GM18519 (cell line): ENCODE measurements around the gene SMO.
"Not testable (repeated sequence)": the region's sequence is repeated elsewhere in the genome, so short reads cannot be mapped to it uniquely, and the experiment has no call there.

ENCODE experiments used
- ATAC-seq: cut with Tn5 transposase; IDR thresholded peaks from one replicate; pipeline ENCODE4 v1.9.1; 2021; ENCODE audit warnings: mild to moderate bottlenecking, moderate library complexity; ENCODE audit not compliant: unreplicated experiment, low FRiP score

Gene SMO

DNA sequence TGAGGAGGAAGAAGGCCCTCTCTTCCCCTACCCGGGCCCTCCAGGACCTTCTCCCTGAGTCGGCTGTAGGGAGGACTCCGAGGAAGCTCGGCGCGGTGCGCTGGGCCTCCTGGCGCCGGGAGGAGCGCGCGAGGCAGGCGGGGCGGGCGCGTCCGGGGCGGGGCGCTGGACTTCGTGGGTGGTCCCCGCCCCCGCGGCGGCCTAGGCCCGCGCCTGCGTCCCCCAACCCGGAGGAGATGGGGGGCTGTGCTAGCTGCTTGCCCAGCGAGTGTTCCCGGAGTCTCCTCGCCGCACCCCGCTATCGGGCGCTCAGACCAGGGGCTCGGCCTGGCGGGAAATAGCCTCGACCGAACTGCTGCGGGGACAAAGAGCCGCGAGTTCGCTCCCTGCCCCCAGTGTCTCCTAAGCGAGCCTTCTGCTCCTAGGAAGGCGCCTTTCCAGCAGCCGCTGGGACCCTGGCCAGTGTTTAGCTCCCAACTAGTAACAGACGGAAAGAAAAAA lies 19.2 kb upstream of the SMO start:
- no peak for ATAC-seq

DNA sequence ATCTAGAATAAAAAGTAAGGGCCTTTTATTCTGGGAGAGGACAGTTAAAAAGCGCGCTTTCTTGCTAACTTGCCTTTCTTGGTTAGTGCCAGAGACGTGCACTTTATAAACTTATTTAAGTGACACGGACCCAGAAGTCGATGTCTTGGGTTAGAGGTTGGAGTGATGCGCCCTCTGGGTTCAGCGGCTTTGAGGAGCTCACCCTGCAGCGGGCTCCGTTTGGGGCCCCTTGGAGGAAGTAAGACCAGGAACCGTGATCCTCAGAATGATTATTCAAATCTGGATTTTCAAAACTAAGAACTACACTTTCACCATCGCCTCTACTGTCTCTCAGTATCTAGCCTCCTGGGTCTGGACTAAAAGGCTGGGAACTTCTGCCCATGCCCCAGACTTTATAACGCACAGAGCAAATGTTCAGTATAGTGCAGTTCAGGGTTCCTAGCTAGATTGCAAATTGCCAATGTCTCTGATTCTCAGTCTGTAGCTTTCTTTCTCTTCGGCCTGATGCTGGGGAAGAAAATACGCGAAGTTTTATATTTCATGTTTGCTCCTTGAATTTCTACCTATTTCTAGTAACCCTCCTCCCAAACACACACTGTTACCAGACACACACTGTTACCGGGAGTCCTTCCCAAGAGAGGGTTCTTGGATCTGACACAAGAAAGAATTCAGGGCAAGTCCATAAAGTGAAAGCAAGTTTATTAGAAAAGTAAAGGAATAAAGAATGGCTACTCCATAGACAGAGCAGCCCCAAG lies 18.6 kb upstream of the SMO start:
- peak; percentile 51 for ATAC-seq

DNA sequence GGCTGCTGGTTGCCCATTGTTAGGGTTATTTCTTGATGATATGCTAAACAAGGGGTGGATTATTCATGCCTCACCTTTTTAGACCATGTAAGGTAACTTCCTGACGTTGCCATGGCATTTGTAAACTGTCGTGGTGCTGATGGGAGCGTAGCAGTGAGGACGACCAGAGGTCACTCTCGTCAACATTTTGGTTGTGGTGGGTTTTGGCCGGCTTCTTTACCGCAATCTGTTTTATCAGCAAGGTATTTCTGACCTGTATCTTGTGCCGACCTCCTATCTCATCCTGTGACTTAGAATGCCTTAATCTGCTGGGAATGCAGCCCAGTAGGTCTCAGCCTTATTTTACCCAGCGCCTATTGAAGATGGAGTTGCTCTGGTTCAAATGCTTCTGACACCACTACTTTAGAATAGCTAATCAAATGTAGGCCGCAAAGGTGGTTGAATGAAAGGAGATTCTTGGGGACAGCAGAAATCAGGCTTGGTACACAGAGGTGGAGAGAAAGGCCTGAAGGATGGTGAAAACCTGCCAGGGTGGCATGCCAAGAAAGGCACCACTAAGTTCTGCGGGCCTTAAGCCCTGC lies 17.9 kb upstream of the SMO start:
- no peak for ATAC-seq

DNA sequence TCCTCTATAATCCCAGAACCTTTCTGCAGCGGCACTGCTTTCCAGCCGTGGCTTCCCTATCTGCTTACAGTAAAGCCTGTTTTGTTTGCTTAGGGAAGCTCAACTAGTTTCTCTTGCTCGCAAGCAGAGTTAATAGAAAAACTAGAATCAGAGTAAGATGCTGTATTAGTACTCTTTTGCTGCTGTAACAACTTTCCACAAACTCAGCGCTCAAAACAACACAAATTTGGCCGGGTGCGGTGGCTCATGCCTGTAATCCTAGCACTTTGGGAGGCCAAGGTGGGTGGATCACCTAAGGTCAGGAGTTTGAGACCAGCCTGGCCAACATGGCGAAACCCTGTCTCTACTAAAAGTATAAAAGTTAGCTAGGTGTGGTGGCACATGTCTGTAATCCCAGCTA lies 14.6 kb upstream of the SMO start:
- not testable (repeated sequence) for ATAC-seq

DNA sequence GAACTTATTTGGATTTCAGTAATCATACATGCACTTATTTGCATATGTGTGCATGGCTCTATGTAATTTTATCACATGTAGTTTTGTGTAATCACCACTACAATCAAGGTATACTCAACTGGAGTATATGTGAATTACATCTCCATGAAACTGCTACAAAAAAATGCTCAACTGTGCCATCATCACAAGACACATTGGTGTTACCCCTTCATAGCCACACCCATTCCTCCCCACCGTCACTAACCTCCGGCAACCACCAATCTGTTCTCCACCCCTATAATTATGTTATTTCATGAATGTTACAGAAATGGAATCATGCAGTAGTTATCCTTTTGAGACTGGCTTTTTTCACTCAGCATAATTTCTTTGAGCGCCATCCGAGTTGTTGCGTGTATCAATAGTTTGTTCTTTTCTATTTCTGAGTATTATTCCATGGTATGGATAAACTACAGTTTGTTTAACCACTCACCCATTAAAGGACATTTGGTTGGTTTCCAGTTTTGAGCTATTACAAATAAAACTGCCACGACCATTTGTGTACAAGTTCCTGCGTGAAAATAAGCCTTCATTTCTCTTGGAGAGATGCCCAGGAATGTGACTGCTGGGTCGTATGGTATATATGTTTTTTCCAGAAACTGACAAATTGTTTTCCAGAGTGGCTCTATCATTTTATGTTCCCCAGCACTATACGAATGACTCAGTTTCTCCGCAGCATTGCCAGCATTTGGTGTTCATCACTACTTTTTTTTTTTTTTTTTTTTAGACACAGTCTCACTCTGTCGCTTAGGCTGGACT lies 11.3 kb upstream of the SMO start:
- ATAC-seq = no peak

DNA sequence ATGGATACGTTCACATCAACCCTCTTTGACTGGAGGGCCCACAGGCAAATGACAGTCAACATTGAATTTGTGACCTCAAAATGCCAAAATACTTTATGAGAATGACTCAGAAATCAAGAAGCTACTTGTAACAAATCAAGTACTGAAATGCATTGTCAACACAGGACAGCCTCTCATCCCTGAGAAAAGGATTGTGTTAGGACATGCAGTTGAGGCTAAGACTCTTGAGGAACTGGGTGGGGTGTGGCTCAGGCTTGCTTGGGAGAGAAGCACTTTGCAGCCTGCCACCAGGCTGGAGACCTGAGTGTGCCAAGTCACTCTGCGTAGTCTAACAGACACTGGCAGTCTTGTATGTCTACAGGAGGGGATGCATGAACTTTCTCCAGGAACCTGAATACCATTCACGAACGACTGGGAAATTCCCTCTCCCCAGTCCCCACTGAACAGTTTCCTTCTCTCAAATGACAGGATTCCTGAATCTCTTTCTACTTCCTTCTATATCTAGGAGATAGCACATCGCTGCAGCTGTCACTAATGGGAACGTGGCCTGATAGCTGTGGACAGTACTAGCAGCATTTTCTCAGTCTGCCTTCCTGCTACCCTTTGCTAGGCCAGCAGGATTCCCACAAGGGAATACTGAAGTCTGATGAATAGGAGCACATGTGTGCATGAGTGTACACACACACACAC lies 3.3 kb upstream of the SMO start:
- no peak for ATAC-seq

DNA sequence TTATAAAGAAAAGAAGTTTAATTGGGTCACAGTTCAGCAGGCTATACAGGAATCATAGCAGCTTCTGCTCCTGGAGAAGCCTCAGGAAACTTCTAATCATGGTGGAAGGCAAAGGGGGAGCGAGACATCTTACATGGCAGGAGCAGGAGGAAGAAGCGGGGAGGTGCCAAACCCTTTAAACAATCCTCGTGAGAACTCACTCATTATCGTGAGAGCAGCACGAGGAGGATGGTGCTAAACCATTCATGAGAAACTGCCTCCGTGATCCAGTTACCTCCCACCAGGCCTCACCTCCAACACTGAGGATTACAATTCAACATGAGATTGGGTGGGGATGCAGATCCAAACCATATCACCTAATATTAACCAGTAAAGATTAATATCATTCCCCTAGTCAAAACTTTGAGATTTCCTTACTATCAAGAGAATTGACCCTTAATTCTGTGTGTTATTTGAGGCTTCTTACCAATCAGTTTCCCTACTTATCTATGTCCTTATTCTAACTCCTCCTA lies 1.6 kb upstream of the SMO start:
- no peak for ATAC-seq

DNA sequence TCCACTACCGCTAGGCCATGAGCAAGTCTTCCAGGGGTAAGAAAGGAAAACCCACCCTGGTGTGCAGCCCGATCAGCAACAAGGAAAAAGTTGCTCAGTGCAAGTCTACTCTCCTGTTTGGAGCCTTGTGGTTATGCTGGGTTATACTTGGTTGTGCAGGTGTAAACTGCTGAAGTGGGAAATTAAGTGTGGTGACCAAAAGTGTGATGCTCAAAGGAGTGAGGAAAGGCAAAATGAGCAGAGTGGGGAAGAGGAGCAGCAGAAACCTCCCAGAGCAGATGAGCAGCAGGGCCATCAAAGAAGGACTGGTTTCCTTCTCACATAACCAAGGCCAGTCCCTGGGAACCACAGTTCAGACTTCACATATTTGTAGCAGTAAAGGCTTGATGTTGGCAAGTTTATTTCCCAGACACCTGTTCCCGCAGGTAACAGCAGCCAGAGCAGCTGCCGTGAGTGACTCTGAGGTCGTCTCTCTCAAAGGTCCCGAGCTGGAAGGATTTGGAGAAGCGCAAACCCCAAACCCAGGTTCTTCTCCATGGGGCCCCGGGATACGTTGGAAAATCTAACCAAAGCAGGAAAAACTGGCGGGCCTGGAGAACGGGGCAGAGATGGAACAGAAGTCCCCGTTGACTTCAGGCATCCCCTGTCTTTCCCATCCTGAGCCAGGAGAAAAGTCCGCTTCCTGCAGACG lies 607 bp upstream of the SMO start:
- no peak for ATAC-seq

DNA sequence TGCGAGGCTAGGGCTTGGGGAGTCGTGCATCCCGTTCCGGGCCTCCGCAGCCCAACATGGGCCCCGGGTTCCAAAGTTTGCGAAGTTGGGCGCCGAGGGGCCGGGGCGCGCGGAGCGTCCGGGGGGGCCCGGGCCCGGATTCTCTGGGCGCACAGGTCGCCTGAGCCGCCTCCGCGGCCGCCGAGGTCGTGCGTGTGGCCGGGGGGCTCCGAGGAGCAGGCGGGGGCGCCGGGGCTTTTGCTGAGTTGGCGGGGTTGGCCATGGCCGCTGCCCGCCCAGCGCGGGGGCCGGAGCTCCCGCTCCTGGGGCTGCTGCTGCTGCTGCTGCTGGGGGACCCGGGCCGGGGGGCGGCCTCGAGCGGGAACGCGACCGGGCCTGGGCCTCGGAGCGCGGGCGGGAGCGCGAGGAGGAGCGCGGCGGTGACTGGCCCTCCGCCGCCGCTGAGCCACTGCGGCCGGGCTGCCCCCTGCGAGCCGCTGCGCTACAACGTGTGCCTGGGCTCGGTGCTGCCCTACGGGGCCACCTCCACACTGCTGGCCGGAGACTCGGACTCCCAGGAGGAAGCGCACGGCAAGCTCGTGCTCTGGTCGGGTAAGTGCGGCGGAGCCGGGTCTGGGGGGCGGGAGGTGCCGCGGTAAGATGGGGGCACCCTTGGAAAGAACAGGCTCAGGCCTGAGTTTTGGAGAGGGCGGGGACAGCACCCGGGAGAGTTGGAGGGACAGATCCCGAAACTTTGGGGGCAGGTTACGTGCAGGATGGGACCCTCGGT lies 643 bp downstream of the SMO start:
- no peak for ATAC-seq

DNA sequence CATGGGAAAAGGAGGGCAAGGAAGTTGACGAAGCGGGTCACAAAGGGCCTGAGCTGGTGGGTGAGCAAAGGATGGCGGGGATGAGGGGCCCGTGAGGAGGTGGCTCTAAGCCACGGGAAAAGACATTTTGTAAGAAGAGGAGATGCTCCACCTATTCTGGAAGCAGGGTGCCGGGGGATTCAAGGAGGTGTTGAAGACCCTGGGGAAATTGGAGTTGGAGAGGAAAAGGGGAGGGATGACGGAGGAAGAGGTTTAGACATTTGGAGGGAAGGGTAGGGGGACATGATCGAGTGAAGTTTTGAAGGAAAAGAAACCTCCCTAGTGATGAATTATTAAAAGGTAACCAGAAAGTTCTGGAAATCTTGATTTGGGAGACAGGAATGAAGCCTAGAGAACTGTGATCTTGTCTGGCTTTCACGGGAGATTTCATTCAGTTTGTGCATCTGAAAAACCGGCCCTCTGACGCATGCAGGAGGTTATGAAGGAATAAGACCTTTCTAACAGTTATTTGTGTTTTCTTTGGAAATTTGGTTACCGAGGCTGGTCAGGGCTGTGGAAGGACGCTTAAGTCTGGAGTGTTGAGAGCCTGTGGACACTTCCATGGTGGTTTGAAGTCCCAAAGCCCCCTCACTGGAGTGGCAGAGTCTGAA lies 1.4 kb downstream of the SMO start:
- ATAC-seq = no peak

DNA sequence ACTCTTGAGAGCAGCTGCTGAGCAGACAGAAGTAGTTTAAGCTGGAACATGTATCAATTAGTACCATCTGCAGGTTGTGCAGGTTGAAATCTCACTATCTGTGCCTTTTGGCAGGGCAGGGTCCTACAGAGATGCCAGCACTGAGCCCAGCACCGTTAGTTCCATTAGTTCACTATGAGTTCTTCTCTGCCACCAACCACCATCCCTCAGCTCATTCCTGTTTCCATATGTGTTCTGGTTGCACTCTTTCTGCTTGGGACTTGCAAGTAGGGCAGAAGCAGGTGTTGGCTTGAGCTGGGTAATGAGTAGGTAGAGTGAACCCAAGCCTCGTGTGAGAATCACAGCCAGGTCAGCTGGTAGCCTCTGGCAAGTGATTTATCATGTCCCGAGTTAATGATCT lies 2.8 kb downstream of the SMO start:
- no peak for ATAC-seq

DNA sequence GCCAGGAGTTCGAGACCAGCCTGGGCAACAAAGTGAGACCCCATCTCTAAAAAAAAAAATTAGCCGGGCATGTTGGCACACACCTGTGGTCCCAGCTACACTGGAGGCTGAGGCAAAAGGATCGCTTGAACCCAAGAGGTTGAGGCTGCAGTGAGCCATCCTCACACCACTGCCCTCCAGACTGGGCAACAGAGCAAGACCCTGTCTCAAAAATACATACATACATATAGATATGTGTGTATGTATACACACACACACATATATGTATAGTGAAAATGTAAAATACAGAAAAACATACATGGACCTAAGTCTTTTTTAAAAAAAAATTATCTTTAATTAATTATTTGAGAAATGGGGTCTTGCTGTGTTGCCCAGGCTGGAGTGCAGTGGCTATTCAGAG lies 5.5 kb downstream of the SMO start:
- ATAC-seq = no peak

DNA sequence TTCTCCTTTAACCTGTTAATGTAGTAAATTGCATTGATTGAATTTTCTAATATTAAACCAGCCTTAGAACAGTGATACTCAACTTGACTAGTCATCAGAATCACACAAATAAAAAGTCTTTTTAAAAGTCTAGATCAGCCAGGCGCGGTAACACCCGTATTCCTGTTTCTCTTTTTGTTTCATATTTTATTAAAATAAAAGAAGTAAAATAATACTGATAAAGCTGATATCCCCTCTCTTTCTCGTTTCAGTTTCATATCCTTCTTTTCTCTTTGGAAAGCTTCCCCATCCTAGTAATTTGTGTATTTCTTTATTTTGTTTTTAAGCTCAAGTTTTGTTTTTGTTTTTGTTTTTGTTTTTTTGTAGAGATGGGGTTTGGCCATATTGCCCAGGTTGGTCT lies 9.3 kb downstream of the SMO start:
- no peak for ATAC-seq

DNA sequence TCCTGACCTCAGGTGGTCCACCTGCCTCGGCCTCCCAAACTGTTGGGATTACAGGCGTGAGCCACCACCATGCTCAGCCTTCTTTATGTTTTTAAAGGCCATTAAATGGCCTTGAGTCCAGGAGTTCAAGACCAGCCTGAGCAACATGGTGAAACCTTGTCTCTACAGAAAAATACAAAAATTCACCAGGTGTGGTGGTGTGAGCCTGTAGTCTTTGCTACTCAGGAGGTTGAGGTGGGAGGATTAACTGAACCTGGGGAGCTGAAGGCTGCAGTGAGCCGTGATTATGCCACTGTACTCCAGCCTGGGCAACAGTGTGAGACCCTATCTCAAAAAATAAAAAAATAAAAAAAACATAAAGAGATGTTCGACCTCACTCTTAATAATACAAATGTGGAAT lies 11.0 kb downstream of the SMO start:
- no peak for ATAC-seq

DNA sequence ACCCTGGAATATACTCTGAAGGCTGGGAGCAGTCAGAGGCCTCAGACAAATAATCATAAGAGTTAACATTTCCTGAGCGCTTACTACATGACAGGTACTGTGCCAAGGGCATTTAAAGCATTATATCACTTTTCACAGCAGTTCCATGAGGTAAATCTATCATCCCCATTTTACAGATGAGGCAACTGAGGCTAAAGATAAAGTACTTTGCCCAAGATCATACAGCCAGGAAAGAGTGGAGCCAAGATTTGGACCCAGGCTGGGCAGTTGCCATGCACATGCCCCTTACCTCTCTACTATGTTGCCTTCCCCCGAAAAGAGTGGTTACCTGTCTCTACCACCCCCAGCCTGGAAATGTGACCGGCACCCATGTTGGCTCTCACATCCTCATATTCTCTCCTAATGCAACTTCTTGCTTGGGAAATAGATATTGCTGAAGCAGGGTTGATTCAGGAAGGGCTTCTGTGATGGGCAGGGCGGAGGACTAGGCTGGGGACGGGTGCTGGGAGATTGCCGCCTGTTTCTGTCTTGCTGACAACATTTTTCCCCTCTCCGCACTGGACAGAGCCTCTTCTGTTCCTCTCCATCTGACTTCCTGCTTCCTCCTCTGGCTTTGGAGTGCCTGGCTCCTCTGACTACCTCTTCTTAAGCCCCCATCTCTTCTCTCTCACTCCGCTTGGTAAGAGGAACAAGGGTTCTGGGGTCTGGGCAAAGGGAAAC lies 13.8 kb downstream of the SMO start:
- ATAC-seq = no peak

DNA sequence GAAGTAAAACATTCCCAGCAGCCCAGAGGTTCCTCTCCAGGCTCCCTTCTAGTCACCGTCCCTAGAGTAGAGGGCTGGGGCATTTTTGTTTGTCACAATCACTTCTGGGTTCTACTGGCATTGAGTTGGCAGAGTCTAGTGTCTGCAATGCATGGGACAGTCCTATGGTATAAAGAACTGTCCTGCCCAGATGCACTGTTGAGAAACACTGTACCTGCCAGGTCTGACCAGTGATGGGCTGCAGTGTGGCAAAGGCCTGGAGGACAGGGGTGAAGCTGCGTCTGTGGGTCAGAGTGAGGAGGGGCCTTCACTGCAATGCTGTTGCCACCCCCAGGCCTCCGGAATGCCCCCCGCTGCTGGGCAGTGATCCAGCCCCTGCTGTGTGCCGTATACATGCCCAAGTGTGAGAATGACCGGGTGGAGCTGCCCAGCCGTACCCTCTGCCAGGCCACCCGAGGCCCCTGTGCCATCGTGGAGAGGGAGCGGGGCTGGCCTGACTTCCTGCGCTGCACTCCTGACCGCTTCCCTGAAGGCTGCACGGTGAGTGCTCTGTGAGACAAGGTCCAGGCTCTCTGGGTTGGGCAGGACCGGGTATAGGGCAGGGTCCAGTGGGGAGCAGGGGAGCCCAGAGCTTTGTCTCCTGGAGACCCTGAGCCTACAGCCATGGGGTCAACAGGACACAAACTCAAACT lies 14.8 kb downstream of the SMO start:
- ATAC-seq = no peak

DNA sequence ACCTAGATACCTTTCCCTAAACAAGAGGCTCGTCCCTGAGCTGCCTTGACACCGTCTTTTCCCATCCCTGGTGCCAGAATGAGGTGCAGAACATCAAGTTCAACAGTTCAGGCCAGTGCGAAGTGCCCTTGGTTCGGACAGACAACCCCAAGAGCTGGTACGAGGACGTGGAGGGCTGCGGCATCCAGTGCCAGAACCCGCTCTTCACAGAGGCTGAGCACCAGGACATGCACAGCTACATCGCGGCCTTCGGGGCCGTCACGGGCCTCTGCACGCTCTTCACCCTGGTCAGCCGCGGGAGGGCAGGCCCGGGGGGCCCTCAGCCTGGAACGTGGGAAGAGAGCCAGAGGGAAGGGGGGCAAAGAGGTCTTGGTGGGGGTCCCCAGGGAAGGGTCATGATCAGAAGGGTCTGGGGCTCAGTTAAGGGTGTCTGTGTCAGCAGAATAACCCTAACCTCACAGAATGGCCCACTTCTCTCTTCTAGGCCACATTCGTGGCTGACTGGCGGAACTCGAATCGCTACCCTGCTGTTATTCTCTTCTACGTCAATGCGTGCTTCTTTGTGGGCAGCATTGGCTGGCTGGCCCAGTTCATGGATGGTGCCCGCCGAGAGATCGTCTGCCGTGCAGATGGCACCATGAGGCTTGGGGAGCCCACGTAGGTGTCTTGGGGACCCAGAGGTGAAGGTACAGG lies 16.8 kb downstream of the SMO start:
- ATAC-seq = no peak
